HL-60/S4 treated with retinoic acid at 250 ng/mL for 4 days and 3 days (cell line): ENCODE measurements around the gene IMMP2L.

Experiments
- in situ Hi-C: fragments of 300-500 bp; cut with MboI; formaldehyde crosslinking; loops from 2 replicates; pipeline ENCODE4 v1.7.0; 2022; ENCODE audit warnings: low sequenced_read_pairs

The IMMP2L gene

GRCh38 chr7:111174510-111174909, 387.8 kb downstream of the IMMP2L start:
- in situ Hi-C loops: no loop called here

GRCh38 chr7:111173990-111174389, 388.3 kb downstream of the IMMP2L start:
- in situ Hi-C loops: no loop called here

DNA sequence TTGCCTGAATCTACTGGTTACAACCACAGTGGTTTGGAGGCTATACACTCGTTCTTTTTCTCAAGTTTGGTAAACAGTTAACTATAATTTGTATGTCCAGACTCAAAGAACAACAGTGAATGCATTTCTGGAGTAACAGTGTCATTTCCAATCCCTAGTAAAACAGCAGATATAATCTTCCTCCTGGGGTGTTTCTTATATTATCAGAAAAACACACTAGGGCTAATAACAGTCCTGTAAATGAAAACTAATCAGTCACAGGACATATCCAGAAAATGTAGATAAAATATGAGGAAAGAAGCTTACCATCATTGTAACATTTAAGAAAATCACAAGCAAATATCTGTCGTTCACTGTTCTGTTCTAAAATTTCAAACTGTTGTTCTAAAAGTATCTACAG, 388.8 kb downstream of the IMMP2L start:
- in situ Hi-C loops: no loop called here

GRCh38 chr7:111172564-111173257, 389.6 kb downstream of the IMMP2L start:
- in situ Hi-C loops: no loop called here

DNA sequence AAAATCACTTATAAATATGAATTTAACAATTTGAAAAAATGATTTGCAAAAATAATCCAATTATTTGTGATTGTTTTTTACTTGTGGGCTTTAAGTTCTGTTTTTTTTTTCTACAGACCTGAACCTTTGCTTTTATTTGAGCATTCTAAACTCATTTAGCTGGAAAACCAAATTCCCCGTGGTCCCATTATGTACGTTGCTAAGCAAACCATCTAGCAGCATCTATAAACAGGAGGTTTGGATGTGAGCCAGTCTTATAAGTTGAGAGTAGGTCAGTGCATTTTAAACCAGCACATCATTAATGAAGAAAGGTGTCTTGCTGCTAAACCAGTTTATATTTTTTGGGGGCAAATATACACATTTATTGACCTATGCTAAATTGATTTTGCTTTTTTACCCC, 394.1 kb downstream of the IMMP2L start:
- in situ Hi-C loops: no loop called here

DNA sequence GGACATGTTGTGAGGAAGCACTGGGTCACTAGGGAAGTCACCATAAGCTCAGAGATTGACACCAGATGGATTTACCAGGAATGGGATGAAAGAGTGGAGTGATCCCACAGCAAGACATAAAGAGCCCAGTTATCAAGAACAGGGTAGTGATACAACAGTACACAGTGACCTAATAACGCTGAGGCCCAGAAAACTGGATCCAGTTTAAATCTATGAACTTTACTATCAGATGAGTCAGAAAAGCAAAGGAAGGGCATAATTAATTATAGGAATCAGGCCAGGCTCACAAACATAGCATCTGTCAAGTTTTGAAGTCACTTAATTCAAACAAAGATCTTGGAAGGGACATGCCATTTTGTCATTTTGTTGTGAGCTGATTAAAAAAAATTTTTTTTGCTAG, 397.9 kb downstream of the IMMP2L start:
- in situ Hi-C loops: no loop called here

DNA sequence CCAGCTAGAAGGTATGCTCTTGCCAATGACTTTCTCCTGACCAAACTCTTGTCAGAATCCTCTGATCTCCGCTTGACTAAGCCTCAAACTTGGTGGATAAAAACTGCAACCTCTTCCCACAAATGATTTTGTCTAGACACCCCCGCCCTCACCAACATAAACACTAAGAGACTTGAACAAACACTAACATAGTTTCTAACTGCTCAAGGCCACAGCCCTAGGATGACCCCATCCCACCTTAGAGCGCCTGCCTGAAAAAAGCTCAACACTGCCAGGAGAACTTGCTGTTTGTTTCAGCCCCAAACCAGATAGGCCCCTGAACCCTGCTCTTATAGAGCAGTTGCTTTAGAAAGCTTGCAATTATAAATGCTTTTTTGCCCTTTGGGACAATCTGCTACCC, 399.6 kb downstream of the IMMP2L start:
- in situ Hi-C loops: no loop called here

GRCh38 chr7:111160297-111160696, 402.0 kb downstream of the IMMP2L start:
- in situ Hi-C loops: no loop called here

DNA sequence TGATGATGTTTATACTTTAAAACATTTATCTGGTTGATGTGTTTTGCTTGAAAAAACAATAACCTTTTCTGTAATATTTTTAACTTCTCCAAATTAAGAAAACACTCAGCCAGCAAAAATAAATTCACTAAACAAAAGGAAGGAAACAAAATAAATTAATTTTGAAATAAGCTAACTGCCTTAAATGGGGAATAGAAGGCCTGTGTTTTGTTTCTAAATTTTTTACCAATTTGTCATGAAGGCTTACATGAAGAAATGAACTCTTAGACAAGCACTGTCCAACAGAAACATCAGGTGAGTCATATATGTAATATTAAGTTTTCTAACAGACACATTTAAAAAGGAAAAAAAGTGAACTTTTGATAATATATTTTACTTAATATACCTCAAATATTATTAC, 402.9 kb downstream of the IMMP2L start:
- in situ Hi-C loops: no loop called here

- in situ Hi-C loops: no loop called here
Observed at GRCh38 chr7:111150709-111151108, 411.6 kb downstream of the IMMP2L start.

GRCh38 chr7:111147708-111148533, 414.4 kb downstream of the IMMP2L start:
- in situ Hi-C loops: no loop called here

DNA sequence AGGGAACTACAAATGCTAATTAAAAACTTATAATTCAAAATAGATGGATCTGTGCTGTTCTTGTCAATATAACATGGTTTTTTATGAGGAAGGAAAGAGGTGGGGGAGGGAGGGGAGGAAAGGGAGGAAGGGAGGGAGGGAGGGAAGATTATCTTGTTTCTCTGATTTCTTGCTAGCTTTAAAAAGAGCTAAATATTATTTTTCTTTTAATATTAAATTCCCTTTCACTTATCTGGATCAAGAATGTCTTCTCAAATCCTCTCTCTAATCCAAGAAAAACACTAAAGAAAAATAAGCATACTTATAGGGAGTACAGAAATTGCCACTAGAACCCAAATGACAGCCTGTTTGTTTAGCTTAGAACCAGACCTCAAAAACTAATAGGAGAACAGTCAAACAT, 416.2 kb downstream of the IMMP2L start:
- in situ Hi-C loops: no loop called here

- in situ Hi-C loops: no loop called here
Observed at GRCh38 chr7:111145472-111145871, 416.8 kb downstream of the IMMP2L start.

GRCh38 chr7:111140091-111140865, 422.0 kb downstream of the IMMP2L start:
- in situ Hi-C loops: no loop called here

- in situ Hi-C loops: no loop called here
Observed at GRCh38 chr7:111138586-111138985, 423.7 kb downstream of the IMMP2L start.

- in situ Hi-C loops: no loop called here
Observed at GRCh38 chr7:111138193-111138569, 424.1 kb downstream of the IMMP2L start.

- in situ Hi-C loops: no loop called here
Observed at GRCh38 chr7:111137296-111138192, 424.7 kb downstream of the IMMP2L start.

DNA sequence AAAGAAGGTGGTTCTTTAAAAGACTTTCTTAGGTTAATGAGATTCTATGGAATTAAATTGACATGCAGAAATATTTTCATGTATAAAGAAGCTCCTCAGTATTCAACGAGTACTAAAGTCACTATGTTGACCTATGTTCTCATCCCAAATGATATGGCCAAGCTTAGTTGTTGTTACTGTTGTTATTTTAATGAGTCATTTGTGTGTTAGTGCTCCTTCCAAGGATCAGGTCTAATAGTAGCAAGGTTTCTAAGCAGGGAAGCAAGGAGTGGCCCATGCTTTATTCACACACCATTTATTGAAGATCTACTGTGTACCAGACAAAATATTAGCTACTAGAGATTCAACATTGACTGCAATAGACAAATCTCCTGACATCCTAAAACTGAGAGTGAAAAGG, 429.5 kb downstream of the IMMP2L start:
- in situ Hi-C loops: no loop called here

DNA sequence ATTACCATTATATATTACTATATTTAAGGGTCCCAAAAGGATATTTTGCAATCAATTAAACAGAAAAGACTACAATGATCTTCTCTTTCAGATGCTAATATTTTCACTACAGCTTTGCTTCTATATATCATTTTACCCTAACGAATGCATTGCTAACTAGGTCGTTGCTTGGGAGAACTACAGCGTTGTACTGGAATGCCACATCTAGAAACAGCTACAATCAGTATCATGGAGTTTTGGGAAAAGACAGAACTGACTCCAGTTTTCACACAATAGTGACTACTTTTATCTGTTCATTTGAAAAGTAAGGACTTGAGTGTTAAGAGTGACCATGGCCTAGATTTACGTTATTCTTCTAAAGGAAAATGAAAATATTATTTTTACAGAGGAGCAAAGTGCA, 432.9 kb downstream of the IMMP2L start:
- in situ Hi-C loops: no loop called here

- in situ Hi-C loops: no loop called here
Observed at GRCh38 chr7:111126987-111127386, 435.3 kb downstream of the IMMP2L start.

DNA sequence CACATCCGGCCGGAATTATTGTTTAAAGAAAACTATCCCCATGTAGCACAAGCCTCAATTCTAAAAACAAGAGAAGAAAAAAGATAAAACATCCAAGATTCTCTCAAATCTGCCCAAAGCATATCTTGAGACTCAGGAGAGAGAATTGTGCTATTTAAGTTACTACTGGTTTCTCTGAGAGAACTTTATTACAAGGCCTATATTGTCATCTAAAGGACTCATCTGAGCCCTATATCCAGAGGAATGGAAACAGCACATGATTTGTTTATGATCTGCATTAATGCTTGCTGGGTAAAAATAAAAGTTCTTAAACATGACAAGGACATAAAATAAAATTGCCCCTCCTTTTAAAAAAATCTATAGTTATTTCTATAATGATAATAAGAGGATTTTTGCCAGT, 446.3 kb downstream of the IMMP2L start:
- in situ Hi-C loops: no loop called here
